GM19239 (cell line): ENCODE results near the gene LETM1.

Source experiments
- DNase-seq: peaks from one replicate; pipeline ENCODE4 v3.0.0; 2011; ENCODE audit warnings: low spot score; ENCODE audit not compliant: insufficient read length
- FAIRE-seq: peaks from 2 replicates; lab custom pipeline; 2011; peaks lifted over from hg19 to GRCh38; lab: Jason Lieb, UNC

The LETM1 gene

GRCh38 chr4:1832690-1833089, 23.3 kb downstream of the LETM1 start:
- DNase-seq = no peak
- FAIRE-seq = no peak

- FAIRE-seq (no peak), DNase-seq (no peak)
Observed at GRCh38 chr4:1831331-1831730, 24.6 kb downstream of the LETM1 start.

- FAIRE-seq = no peak
Observed at GRCh38 chr4:1830642-1831228, 25.2 kb downstream of the LETM1 start.

GRCh38 chr4:1830234-1830633, 25.7 kb downstream of the LETM1 start:
- FAIRE-seq (no peak), DNase-seq (no peak)

More at GRCh38 chr4:1830642-1831228, 25.2 kb downstream of the LETM1 start:
- no peak for DNase-seq

- FAIRE-seq (no peak), DNase-seq (no peak)
Observed at GRCh38 chr4:1826531-1827350, 29.2 kb downstream of the LETM1 start.

GRCh38 chr4:1825326-1825725, 30.6 kb downstream of the LETM1 start:
- DNase-seq (no peak), FAIRE-seq (no peak)

GRCh38 chr4:1824746-1825145, 31.2 kb downstream of the LETM1 start:
- DNase-seq = no peak
- no peak for FAIRE-seq

- FAIRE-seq (no peak), DNase-seq (no peak)
Observed at GRCh38 chr4:1823545-1823932, 32.4 kb downstream of the LETM1 start.

- DNase-seq = no peak
- FAIRE-seq = no peak
Observed at GRCh38 chr4:1822568-1823544, 33.1 kb downstream of the LETM1 start.

GRCh38 chr4:1821679-1822567, 34.0 kb downstream of the LETM1 start:
- FAIRE-seq = no peak
- no peak for DNase-seq

- DNase-seq = no peak
- FAIRE-seq = no peak
Observed at GRCh38 chr4:1819816-1820215, 36.1 kb downstream of the LETM1 start.

GRCh38 chr4:1819284-1819683, 36.7 kb downstream of the LETM1 start:
- FAIRE-seq (no peak), DNase-seq (no peak)

GRCh38 chr4:1815997-1816860, 39.7 kb downstream of the LETM1 start:
- DNase-seq (no peak), FAIRE-seq (no peak)

GRCh38 chr4:1815096-1815996, 40.6 kb downstream of the LETM1 start:
- DNase-seq (no peak), FAIRE-seq (no peak)

- DNase-seq (no peak), FAIRE-seq (no peak)
Observed at GRCh38 chr4:1814453-1814852, 41.5 kb downstream of the LETM1 start.

GRCh38 chr4:1813915-1814314, 42.0 kb downstream of the LETM1 start:
- DNase-seq (no peak), FAIRE-seq (no peak)

- DNase-seq = no peak
Observed at GRCh38 chr4:1813231-1813630, 42.7 kb downstream of the LETM1 start.

GRCh38 chr4:1812720-1813119, 43.2 kb downstream of the LETM1 start:
- FAIRE-seq = no peak
- DNase-seq = no peak

More at GRCh38 chr4:1813231-1813630, 42.7 kb downstream of the LETM1 start:
- FAIRE-seq = no peak
